ENCODE data around the gene SLC25A40.

Gene SLC25A40

DNA sequence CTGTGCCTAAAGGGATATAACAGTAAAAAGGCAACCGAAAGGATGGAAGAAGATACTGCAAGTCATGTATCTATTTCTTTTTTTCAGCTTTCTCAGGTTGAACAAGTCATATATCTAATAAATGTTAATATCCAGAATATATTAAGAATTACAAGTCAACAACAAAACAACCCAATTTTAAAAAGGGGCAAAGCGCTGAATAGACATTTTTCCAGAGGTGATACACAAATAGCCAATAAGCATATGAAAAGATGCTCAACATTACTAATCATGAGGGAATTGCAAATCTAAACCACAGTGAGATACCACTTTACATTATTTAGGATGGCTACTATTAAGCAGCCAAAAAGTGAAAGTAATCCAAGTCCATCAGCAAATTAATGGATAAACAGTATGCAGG is 23.1 kb upstream of the SLC25A40 start:
- TF ChIP-seq, protein P1, sequence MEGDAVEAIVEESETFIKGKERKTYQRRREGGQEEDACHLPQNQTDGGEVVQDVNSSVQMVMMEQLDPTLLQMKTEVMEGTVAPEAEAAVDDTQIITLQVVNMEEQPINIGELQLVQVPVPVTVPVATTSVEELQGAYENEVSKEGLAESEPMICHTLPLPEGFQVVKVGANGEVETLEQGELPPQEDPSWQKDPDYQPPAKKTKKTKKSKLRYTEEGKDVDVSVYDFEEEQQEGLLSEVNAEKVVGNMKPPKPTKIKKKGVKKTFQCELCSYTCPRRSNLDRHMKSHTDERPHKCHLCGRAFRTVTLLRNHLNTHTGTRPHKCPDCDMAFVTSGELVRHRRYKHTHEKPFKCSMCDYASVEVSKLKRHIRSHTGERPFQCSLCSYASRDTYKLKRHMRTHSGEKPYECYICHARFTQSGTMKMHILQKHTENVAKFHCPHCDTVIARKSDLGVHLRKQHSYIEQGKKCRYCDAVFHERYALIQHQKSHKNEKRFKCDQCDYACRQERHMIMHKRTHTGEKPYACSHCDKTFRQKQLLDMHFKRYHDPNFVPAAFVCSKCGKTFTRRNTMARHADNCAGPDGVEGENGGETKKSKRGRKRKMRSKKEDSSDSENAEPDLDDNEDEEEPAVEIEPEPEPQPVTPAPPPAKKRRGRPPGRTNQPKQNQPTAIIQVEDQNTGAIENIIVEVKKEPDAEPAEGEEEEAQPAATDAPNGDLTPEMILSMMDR (IDR thresholded peaks at IDR 0.05; ENCODE audit: borderline replicate concordance, insufficient read depth, low read depth, low read length), result no peak
- no peak overlapping the region for H3K4me3 ChIP-seq (ENCODE audit: low read depth, low read length)

DNA sequence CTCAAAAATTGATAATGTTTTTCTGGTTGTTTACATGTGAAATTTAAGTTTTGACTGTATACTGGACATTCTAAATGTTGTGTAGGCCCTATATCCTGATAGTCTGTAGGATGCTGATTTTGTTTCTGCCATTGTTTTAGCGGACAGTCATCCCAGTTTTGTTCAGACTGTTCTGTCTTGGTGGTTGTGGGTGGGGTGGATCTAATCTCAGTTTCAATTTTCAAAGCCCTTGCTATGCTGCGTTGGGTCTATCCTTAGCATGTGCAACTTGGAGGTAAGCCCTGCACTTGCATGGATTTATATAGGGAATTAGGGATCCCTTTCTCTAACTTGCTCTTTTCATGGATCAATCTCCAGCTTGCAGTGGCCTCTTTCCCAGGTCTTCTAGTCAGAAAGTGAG is 19.2 kb upstream of the SLC25A40 start:
- TF ChIP-seq, protein P1 (IDR thresholded peaks at IDR 0.05; ENCODE audit: borderline replicate concordance, insufficient read depth, low read depth, low read length), result no peak
- H3K4me3 ChIP-seq (ENCODE audit: low read depth, low read length), result no peak overlapping the region

DNA sequence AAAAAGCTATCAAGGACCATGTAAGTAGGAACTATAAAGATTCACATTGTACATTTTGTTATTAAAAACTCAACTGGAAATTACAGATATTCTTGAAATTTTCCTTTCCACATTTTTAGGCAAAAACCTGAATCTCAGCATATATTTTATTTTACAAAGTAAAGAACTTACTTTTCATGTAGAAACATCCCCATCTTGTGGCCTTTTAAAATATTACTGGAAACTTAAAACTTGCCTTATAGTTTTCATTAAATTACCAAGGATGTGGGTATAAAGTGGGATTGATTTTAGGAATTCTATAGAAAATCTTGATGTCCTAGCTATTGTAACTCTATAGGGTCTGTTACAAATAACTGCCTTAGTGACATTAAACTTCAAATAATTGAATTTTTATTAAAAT is 10.7 kb upstream of the SLC25A40 start:
- no peak overlapping the region for H3K4me3 ChIP-seq (ENCODE audit: low read depth, low read length)
- TF ChIP-seq, protein P1 (IDR thresholded peaks at IDR 0.05; ENCODE audit: borderline replicate concordance, insufficient read depth, low read depth, low read length), result no peak

- no peak overlapping the region for H3K4me3 ChIP-seq (ENCODE audit: low read depth, low read length)
- TF ChIP-seq, protein P1 (IDR thresholded peaks at IDR 0.05; ENCODE audit: borderline replicate concordance, insufficient read depth, low read depth, low read length), result no peak
Measured at GRCh38 chr7:87885018-87885417, 8.9 kb upstream of the SLC25A40 start.

DNA sequence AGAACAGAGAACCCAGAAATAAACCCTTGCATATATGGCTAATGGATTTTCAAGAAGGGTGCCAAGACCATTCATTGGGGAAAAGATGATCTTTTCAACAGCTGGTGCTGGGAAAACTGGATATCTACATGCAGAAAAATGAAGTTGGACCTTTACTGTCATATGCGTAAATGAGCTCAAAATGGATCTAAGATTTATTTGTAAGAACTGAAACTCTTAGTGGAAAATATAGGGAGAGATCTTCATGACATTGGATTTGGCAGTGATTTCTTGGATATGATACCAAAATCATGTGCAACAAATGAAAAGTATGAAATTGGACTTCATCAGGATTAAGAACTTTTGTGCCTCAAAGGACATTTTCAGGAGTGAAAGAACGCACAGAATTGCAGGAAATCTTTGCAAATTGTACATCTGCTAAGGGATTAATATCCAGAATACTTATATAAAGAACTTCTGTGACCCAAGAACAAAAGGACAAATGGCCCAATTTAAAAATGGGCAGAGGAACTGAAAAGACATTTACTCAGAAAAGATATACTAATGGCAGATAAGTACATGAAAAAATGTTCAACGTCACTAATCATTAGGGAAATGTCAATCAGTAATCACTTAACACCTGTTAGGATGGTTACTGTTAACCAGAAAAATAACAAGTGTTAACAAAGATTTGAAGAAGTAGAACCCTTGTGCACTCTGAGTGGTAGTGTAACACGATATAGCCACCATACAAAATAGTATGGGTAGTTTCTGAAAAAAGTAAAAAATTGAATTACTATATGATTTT is 6.2 kb upstream of the SLC25A40 start:
- no peak overlapping the region for H3K4me3 ChIP-seq (ENCODE audit: low read depth, low read length)
- TF ChIP-seq, protein P1 (IDR thresholded peaks at IDR 0.05; ENCODE audit: borderline replicate concordance, insufficient read depth, low read depth, low read length), result no peak

- no peak overlapping the region for H3K4me3 ChIP-seq (ENCODE audit: low read depth, low read length)
- TF ChIP-seq, protein P1 (IDR thresholded peaks at IDR 0.05; ENCODE audit: borderline replicate concordance, insufficient read depth, low read depth, low read length), result no peak
Measured at GRCh38 chr7:87878208-87878735, 2.1 kb upstream of the SLC25A40 start.
